Kidney epithelial cell (primary cell): ENCODE data around the gene STEAP1B. TPM values are rescaled to one million over a fixed set of nuclear protein-coding genes. Genes with fewer than 3 reads are reported as not detected.

Experiments
- DNase-seq: peaks from one replicate; pipeline ENCODE4 v3.0.0-alpha.2; 2010; ENCODE audit warnings: low read depth
- H3K27me3 ChIP-seq: 2 replicates; pipeline ENCODE4 v1.6.0; 2011; ENCODE audit warnings: low read length; ENCODE audit not compliant: control insufficient read depth, insufficient read depth
- H3K36me3 ChIP-seq: 2 replicates; pipeline ENCODE4 v1.5.1; 2011; ENCODE audit warnings: low read length; ENCODE audit not compliant: control insufficient read depth, insufficient read depth
- H3K4me3 ChIP-seq: 2 replicates; pipeline ENCODE4 v1.5.1; 2011; ENCODE audit warnings: low read depth, mild to moderate bottlenecking, control low read depth, low read length
- CTCF ChIP-seq: IDR thresholded peaks from 2 replicates; pipeline ENCODE4 v1.5.1; 2011; ENCODE audit warnings: mild to moderate bottlenecking, moderate library complexity, low read length, control low read depth, inconsistent platforms; ENCODE audit not compliant: insufficient read depth, poor library complexity, severe bottlenecking
- total RNA-seq: library from RNA; depleted of rRNA; stranded (reverse); fragments of >200 nt; gene quantifications from 2 replicates; pipeline ENCODE4 v1.2.3, GENCODE V29; 2015

Gene STEAP1B
- total RNA-seq, 1 donor from 2014 or later = not detected

- no peak overlapping the region for H3K4me3 ChIP-seq
- H3K27me3 ChIP-seq = no peaks in the 10 kb centered on the region
- DNase-seq = no peak
- no peaks in the 10 kb centered on the region for H3K36me3 ChIP-seq
- TF ChIP-seq CTCF = no peak
Measured at GRCh38 chr7:22390516-22390915, 109.5 kb downstream of the STEAP1B start.

- H3K36me3 ChIP-seq = no peaks in the 10 kb centered on the region
- no peak for TF ChIP-seq CTCF
- no peaks in the 10 kb centered on the region for H3K27me3 ChIP-seq
- no peak overlapping the region for H3K4me3 ChIP-seq
- no peak for DNase-seq
Measured at GRCh38 chr7:22389892-22390291, 110.1 kb downstream of the STEAP1B start.

GRCh38 chr7:22387583-22387982 is 112.4 kb downstream of the STEAP1B start:
- TF ChIP-seq CTCF = no peak
- no peaks in the 10 kb centered on the region for H3K27me3 ChIP-seq
- no peak for DNase-seq
- H3K4me3 ChIP-seq = no peak overlapping the region
- H3K36me3 ChIP-seq = no peaks in the 10 kb centered on the region

- no peaks in the 10 kb centered on the region for H3K36me3 ChIP-seq
- no peaks in the 10 kb centered on the region for H3K27me3 ChIP-seq
- H3K4me3 ChIP-seq = no peak overlapping the region
- TF ChIP-seq CTCF = no peak
- DNase-seq = no peak
Measured at GRCh38 chr7:22386865-22387264, 113.1 kb downstream of the STEAP1B start.

GRCh38 chr7:22386206-22386858 is 113.7 kb downstream of the STEAP1B start:
- DNase-seq = no peak
- no peaks in the 10 kb centered on the region for H3K36me3 ChIP-seq
- no peak overlapping the region for H3K4me3 ChIP-seq
- TF ChIP-seq CTCF = no peak
- no peaks in the 10 kb centered on the region for H3K27me3 ChIP-seq

GRCh38 chr7:22385326-22385725 is 114.7 kb downstream of the STEAP1B start:
- Histone ChIP-seq H3K36me3 (no peaks in the 10 kb centered on the region), H3K27me3 (no peaks in the 10 kb centered on the region), H3K4me3 (no peak overlapping the region)
- no peak for TF ChIP-seq CTCF
- DNase-seq = no peak
